NCI-H446 (cell line): ENCODE measurements around the gene ST6GALNAC6.
"Not testable (repeated sequence)": the region's sequence is repeated elsewhere in the genome, so short reads cannot be mapped to it uniquely, and the experiment has no call there.

Source experiments
- DNase-seq, 2 experiments: peaks; one replicate each; lab custom pipeline; 2025; lab: John Stamatoyannopoulos, UW

ST6GALNAC6 gene

GRCh38 chr9:127873223-127873691, 26.1 kb downstream of the ST6GALNAC6 start:
- no peak for DNase-seq

GRCh38 chr9:127872369-127873222, 26.8 kb downstream of the ST6GALNAC6 start:
- no peak for DNase-seq

- DNase-seq = no peak
Measured at GRCh38 chr9:127871531-127871930, 27.9 kb downstream of the ST6GALNAC6 start.

GRCh38 chr9:127870887-127871286, 28.5 kb downstream of the ST6GALNAC6 start:
- DNase-seq = no peak

- not testable (repeated sequence) for DNase-seq
Measured at GRCh38 chr9:127870153-127870491, 29.3 kb downstream of the ST6GALNAC6 start.

DNA sequence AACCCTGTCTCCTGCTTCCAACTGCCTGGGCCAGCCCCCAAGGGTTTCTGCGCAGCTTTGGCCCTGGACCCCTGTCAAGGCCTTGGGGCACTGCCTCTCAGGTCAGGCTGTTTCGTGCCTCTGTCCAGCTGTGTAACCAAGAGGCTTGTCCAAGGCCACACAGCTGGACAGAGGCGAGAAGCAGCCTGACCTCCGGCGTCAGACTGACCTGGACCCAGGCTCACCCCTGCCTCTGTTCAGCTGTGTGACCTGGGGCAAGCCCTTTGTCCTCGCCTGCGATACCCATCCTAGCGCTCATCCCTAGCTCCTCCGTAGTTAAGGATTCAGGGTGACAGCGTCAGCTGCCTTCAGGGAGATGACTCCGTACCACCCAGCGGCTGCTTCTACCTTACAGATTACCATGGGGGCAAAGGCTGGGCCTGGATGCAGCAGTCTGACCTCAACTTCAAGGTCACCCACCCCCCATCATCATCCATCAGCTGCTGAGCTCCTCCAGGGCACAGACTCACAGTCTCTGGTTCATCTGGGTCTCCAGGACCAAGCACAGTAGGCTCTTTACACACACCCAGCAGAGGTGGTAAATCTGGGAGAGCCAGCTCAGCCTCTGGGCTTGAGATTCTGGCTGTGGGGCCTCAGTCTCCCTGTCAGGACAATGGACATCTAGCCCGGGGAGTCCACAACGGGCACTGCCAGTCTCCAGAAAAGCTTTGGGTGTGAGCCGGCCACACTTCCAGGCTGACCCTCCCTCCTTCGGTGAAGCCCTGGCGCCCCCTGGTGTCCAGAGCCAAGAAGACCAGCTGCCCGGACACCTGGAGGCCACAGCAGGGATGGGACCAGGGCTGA, 29.9 kb downstream of the ST6GALNAC6 start:
- DNase-seq = peak; percentile 15 to 69

GRCh38 chr9:127868278-127868902, 31.0 kb downstream of the ST6GALNAC6 start:
- no peak for DNase-seq

GRCh38 chr9:127867356-127868277, 31.8 kb downstream of the ST6GALNAC6 start:
- DNase-seq = no peak

GRCh38 chr9:127866535-127866934, 32.9 kb downstream of the ST6GALNAC6 start:
- DNase-seq = no peak

GRCh38 chr9:127865645-127866464, 33.5 kb downstream of the ST6GALNAC6 start:
- no peak for DNase-seq

GRCh38 chr9:127863191-127863621, 36.2 kb downstream of the ST6GALNAC6 start:
- DNase-seq = no peak

- no peak for DNase-seq
Measured at GRCh38 chr9:127862075-127863011, 37.1 kb downstream of the ST6GALNAC6 start.

GRCh38 chr9:127860779-127861178, 38.6 kb downstream of the ST6GALNAC6 start:
- DNase-seq = no peak

- DNase-seq = no peak
Measured at GRCh38 chr9:127860260-127860659, 39.1 kb downstream of the ST6GALNAC6 start.

- DNase-seq = no peak
Measured at GRCh38 chr9:127858041-127858512, 41.3 kb downstream of the ST6GALNAC6 start.

GRCh38 chr9:127857278-127857677, 42.1 kb downstream of the ST6GALNAC6 start:
- DNase-seq = no peak

DNA sequence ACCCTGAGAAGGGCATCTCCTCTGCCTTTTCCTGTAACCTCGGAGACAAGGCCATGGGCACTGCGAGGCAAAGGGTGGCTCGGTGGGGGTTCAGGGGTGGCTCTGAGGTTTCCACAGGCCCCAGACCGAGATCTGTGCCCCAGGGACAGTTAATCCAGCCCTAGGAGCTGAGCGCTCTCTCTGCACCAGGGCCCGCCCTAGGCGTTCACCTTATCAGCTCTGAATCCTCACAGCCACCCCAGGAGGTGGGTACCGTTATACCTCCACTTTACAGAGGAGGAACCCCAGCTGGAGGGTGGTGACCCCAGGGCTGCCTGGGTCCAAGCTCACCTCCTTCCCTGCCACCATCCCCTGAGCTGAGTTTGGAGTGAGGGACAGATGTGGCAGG, 42.7 kb downstream of the ST6GALNAC6 start:
- no peak for DNase-seq

- no peak for DNase-seq
Measured at GRCh38 chr9:127856094-127856728, 43.2 kb downstream of the ST6GALNAC6 start.

GRCh38 chr9:127855522-127855921, 43.9 kb downstream of the ST6GALNAC6 start:
- DNase-seq = no peak
